ENCODE measurements around the gene COQ5.

COQ5 gene

GRCh38 chr12:120528861-120529525 lies at the start of gene COQ5:
TSS of gene COQ5 (minus strand) at chr12:120529158. CDS start at chr12:120529141, 17 bp downstream.
- peak within 1 kb of the TSS; percentile 100 for H3K27ac Mint-ChIP-seq
- peaks cover 2% of the 10 kb centered on the region for H3K36me3 Mint-ChIP-seq
- no peaks in the 10 kb centered on the region for H3K9me3 Mint-ChIP-seq
- H3K27me3 Mint-ChIP-seq = no peaks in the 10 kb centered on the region
- H3K4me1 Mint-ChIP-seq = peaks cover 20% of the 10 kb centered on the region
- H3K4me3 Mint-ChIP-seq = peak within 1 kb of the TSS; percentile 100

- Mint-ChIP-seq H3K4me1 (no peaks in the 10 kb centered on the region), H3K4me3 (no peak overlapping the region), H3K27me3 (no peaks in the 10 kb centered on the region), H3K27ac (no peak overlapping the region), H3K9me3 (no peaks in the 10 kb centered on the region), H3K36me3 (peaks cover 12% of the 10 kb centered on the region)
Observed at GRCh38 chr12:120574106-120574505, 45.1 kb upstream of the COQ5 start.

GRCh38 chr12:120573560-120573959 lies 44.6 kb upstream of the COQ5 start:
- Mint-ChIP-seq H3K9me3 (no peaks in the 10 kb centered on the region), H3K36me3 (peaks cover 12% of the 10 kb centered on the region), H3K4me3 (no peak overlapping the region), H3K27ac (peak overlapping the region; percentile 46), H3K27me3 (no peaks in the 10 kb centered on the region), H3K4me1 (no peaks in the 10 kb centered on the region)

- no peak overlapping the region for H3K4me3 Mint-ChIP-seq
- H3K27ac Mint-ChIP-seq = no peak overlapping the region
- H3K4me1 Mint-ChIP-seq = no peaks in the 10 kb centered on the region
- H3K36me3 Mint-ChIP-seq = peaks cover 12% of the 10 kb centered on the region
- H3K9me3 Mint-ChIP-seq = no peaks in the 10 kb centered on the region
- no peaks in the 10 kb centered on the region for H3K27me3 Mint-ChIP-seq
Observed at GRCh38 chr12:120571299-120571698, 42.3 kb upstream of the COQ5 start.

GRCh38 chr12:120563495-120563894 lies 34.5 kb upstream of the COQ5 start:
- Mint-ChIP-seq H3K4me3 (no peak overlapping the region), H3K9me3 (no peaks in the 10 kb centered on the region), H3K36me3 (peaks cover 6% of the 10 kb centered on the region), H3K27me3 (no peaks in the 10 kb centered on the region), H3K4me1 (no peaks in the 10 kb centered on the region), H3K27ac (no peak overlapping the region)

- Mint-ChIP-seq H3K9me3 (no peaks in the 10 kb centered on the region), H3K4me1 (no peaks in the 10 kb centered on the region), H3K27me3 (no peaks in the 10 kb centered on the region), H3K27ac (no peak overlapping the region), H3K36me3 (peaks cover 6% of the 10 kb centered on the region), H3K4me3 (no peak overlapping the region)
Observed at GRCh38 chr12:120562906-120563305, 33.9 kb upstream of the COQ5 start.

GRCh38 chr12:120557589-120557988 lies 28.6 kb upstream of the COQ5 start:
- H3K27ac Mint-ChIP-seq = no peak overlapping the region
- H3K36me3 Mint-ChIP-seq = peaks cover 6% of the 10 kb centered on the region
- peaks cover 2% of the 10 kb centered on the region for H3K4me1 Mint-ChIP-seq
- no peak overlapping the region for H3K4me3 Mint-ChIP-seq
- no peaks in the 10 kb centered on the region for H3K9me3 Mint-ChIP-seq
- no peaks in the 10 kb centered on the region for H3K27me3 Mint-ChIP-seq

- no peaks in the 10 kb centered on the region for H3K27me3 Mint-ChIP-seq
- H3K27ac Mint-ChIP-seq = peak overlapping the region; percentile 8
- no peak overlapping the region for H3K4me3 Mint-ChIP-seq
- H3K4me1 Mint-ChIP-seq = peaks cover 9% of the 10 kb centered on the region
- H3K36me3 Mint-ChIP-seq = peaks cover 3% of the 10 kb centered on the region
- H3K9me3 Mint-ChIP-seq = no peaks in the 10 kb centered on the region
Observed at GRCh38 chr12:120554678-120555077, 25.7 kb upstream of the COQ5 start.

- Mint-ChIP-seq H3K36me3 (peaks cover 3% of the 10 kb centered on the region), H3K27ac (no peak overlapping the region), H3K27me3 (no peaks in the 10 kb centered on the region), H3K4me3 (no peak overlapping the region), H3K9me3 (no peaks in the 10 kb centered on the region), H3K4me1 (peaks cover 33% of the 10 kb centered on the region)
Observed at GRCh38 chr12:120546050-120546386, 17.1 kb upstream of the COQ5 start.

- Mint-ChIP-seq H3K36me3 (peaks cover 3% of the 10 kb centered on the region), H3K27ac (no peak overlapping the region), H3K27me3 (no peaks in the 10 kb centered on the region), H3K9me3 (no peaks in the 10 kb centered on the region), H3K4me1 (peaks cover 42% of the 10 kb centered on the region), H3K4me3 (no peak overlapping the region)
Observed at GRCh38 chr12:120544691-120545090, 15.7 kb upstream of the COQ5 start.

GRCh38 chr12:120542166-120542565 lies 13.2 kb upstream of the COQ5 start:
- H3K27ac Mint-ChIP-seq = no peak overlapping the region
- H3K27me3 Mint-ChIP-seq = no peaks in the 10 kb centered on the region
- peaks cover 67% of the 10 kb centered on the region for H3K4me1 Mint-ChIP-seq
- no peaks in the 10 kb centered on the region for H3K9me3 Mint-ChIP-seq
- no peak overlapping the region for H3K4me3 Mint-ChIP-seq
- H3K36me3 Mint-ChIP-seq = peaks cover 7% of the 10 kb centered on the region

GRCh38 chr12:120540445-120540844 lies 11.5 kb upstream of the COQ5 start:
- Mint-ChIP-seq H3K27ac (peak overlapping the region; percentile 41), H3K36me3 (peaks cover 7% of the 10 kb centered on the region), H3K9me3 (no peaks in the 10 kb centered on the region), H3K27me3 (no peaks in the 10 kb centered on the region), H3K4me1 (peaks cover 72% of the 10 kb centered on the region), H3K4me3 (peak overlapping the region; percentile 8)

GRCh38 chr12:120539303-120539702 lies 10.3 kb upstream of the COQ5 start:
- peaks cover 7% of the 10 kb centered on the region for H3K36me3 Mint-ChIP-seq
- no peaks in the 10 kb centered on the region for H3K27me3 Mint-ChIP-seq
- H3K9me3 Mint-ChIP-seq = no peaks in the 10 kb centered on the region
- peaks cover 65% of the 10 kb centered on the region for H3K4me1 Mint-ChIP-seq
- H3K27ac Mint-ChIP-seq = no peak overlapping the region
- peak overlapping the region; percentile 94 for H3K4me3 Mint-ChIP-seq

GRCh38 chr12:120538281-120539156 lies 9.6 kb upstream of the COQ5 start:
- H3K27ac Mint-ChIP-seq = peak overlapping the region; percentile 80
- H3K27me3 Mint-ChIP-seq = no peaks in the 10 kb centered on the region
- peaks cover 7% of the 10 kb centered on the region for H3K36me3 Mint-ChIP-seq
- no peaks in the 10 kb centered on the region for H3K9me3 Mint-ChIP-seq
- H3K4me1 Mint-ChIP-seq = peaks cover 68% of the 10 kb centered on the region
- peak overlapping the region; percentile 94 for H3K4me3 Mint-ChIP-seq

- H3K4me1 Mint-ChIP-seq = peaks cover 66% of the 10 kb centered on the region
- H3K27me3 Mint-ChIP-seq = no peaks in the 10 kb centered on the region
- peak overlapping the region; percentile 94 for H3K4me3 Mint-ChIP-seq
- no peaks in the 10 kb centered on the region for H3K9me3 Mint-ChIP-seq
- H3K27ac Mint-ChIP-seq = peak overlapping the region; percentile 74
- H3K36me3 Mint-ChIP-seq = peaks cover 7% of the 10 kb centered on the region
Observed at GRCh38 chr12:120537856-120538220, 8.9 kb upstream of the COQ5 start.

- Mint-ChIP-seq H3K27ac (peak overlapping the region; percentile 89), H3K4me1 (peaks cover 55% of the 10 kb centered on the region), H3K36me3 (peaks cover 7% of the 10 kb centered on the region)
Observed at GRCh38 chr12:120536064-120536791, 7.3 kb upstream of the COQ5 start.

More at GRCh38 chr12:120536064-120536791, 7.3 kb upstream of the COQ5 start:
- no peaks in the 10 kb centered on the region for H3K9me3 Mint-ChIP-seq
- peak overlapping the region; percentile 94 for H3K4me3 Mint-ChIP-seq
- H3K27me3 Mint-ChIP-seq = no peaks in the 10 kb centered on the region

All from activated naive CD4-positive, alpha-beta T cell treated with anti-CD3 and anti-CD28 coated beads, Interleukin-2, amount 50 U/mL, for 24 hours (primary cell).